K562 (cell line): ENCODE data around the gene TFEB. TPM values are rescaled to one million over a fixed set of nuclear protein-coding genes. Genes with fewer than 3 reads are reported as not detected.

Experiments used
- CC2D1A ChIP-seq: fragments of 450-650 bp; IDR thresholded peaks from 2 replicates; pipeline ENCODE4 v1.6.1; 2017; ENCODE audit warnings: mild to moderate bottlenecking
- CTCF ChIP-seq, 3 experiments: IDR thresholded peaks in 2 of 3; conservative IDR thresholded peaks in 1 of 3; 2 replicates each; pipeline ENCODE4 v1.5.1; 2011 to 2012; ENCODE audit warnings: low read length in 3 of 3, mild to moderate bottlenecking in 3 of 3, control low read depth in 2 of 3, improper control_type of control experiment in 1 of 3, inconsistent platforms in 1 of 3, low read depth in 1 of 3, mixed read lengths in 1 of 3, moderate library complexity in 1 of 3; ENCODE audit not compliant: insufficient read depth in 2 of 3
- DEAF1 ChIP-seq: fragments of 450-650 bp; formaldehyde crosslinking; IDR thresholded peaks from 2 replicates; pipeline ENCODE4 v1.4.0; 2020; ENCODE audit warnings: mild to moderate bottlenecking, moderate library complexity
- HCFC1 ChIP-seq: IDR thresholded peaks from 2 replicates; pipeline ENCODE4 v1.6.1; 2012; ENCODE audit warnings: low read depth, low read length, improper control_type of control experiment
- MYNN ChIP-seq, 2 experiments: sonication (generic); formaldehyde crosslinking in 1 of 2; IDR thresholded peaks; 2 replicates each; pipeline versions ENCODE4 v1.5.0 to v1.6.1; 2016 to 2020; ENCODE audit warnings: antibody characterized with exemption in 1 of 2, missing genetic modification reagents in 1 of 2
- PHF21A ChIP-seq: fragments of 450-650 bp; IDR thresholded peaks from 2 replicates; pipeline ENCODE4 v1.6.1; 2017; ENCODE audit warnings: low read depth, borderline replicate concordance
- RBM39 ChIP-seq: fragments of 200-400 bp; formaldehyde crosslinking; optimal IDR thresholded peaks from 2 replicates; pipeline ENCODE3; 2018; ENCODE audit warnings: low read depth, low read length
- REST ChIP-seq, 2 experiments: fragments of 450-650 bp; formaldehyde crosslinking in 1 of 2; IDR thresholded peaks; 2 replicates each; pipeline versions ENCODE4 v1.4.0 to v1.6.1; 2014 to 2020; ENCODE audit warnings: mild to moderate bottlenecking in 2 of 2, borderline replicate concordance in 1 of 2, low read depth in 1 of 2
- STAG1 ChIP-seq: sonication (generic); formaldehyde crosslinking; IDR thresholded peaks from 2 replicates; pipeline ENCODE4 v1.5.0; 2020; ENCODE audit warnings: missing genetic modification reagents, borderline replicate concordance
- TFAP4 ChIP-seq: sonication (generic); formaldehyde crosslinking; IDR thresholded peaks from 2 replicates; pipeline ENCODE4 v1.8.0; 2022; ENCODE audit warnings: missing genetic modification reagents, mild to moderate bottlenecking, moderate library complexity, borderline replicate concordance
- ZNF384 ChIP-seq: IDR thresholded peaks from 2 replicates; pipeline ENCODE4 v1.6.1; 2012; ENCODE audit warnings: low read depth, low read length, improper control_type of control experiment
- ZNF740 ChIP-seq, 3 experiments: fragments of 200-800 bp in 1 of 3; sonication (Bioruptor generic) in 1 of 3; sonication (generic) in 1 of 3; formaldehyde crosslinking in 1 of 3; IDR thresholded peaks; 2 replicates each; pipeline versions ENCODE4 v1.6.1 to v1.8.0; 2016 to 2022; ENCODE audit warnings: mild to moderate bottlenecking in 2 of 3, missing compliant biosample characterization in 2 of 3, missing genetic modification characterization in 2 of 3, missing genetic modification reagents in 1 of 3
- polyA plus RNA-seq, 8 experiments: library from polyadenylated mRNA; depleted of rRNA in 4 of 8; stranded (reverse) in 5 of 8; unstranded in 3 of 8; fragments of >200 nt; fragmentation: Nextera tagmentation in 2 of 8; fragmentation: Illumina TruSeq in 1 of 8; extraction: Ambion mirVana in 2 of 8; extraction: Trizol in 1 of 8; gene quantifications; 2 replicates each; pipeline versions ENCODE4 v1.2.1 to v1.2.3, GENCODE V29; 2011 to 2014; ENCODE audit warnings: inconsistent platforms in 1 of 8, missing spikeins in 1 of 8
- total RNA-seq, 7 experiments: library from RNA; depleted of rRNA in 6 of 7; stranded (reverse); fragments of >200 nt in 6 of 7; fragmentation: Illumina TruSeq in 2 of 7; extraction: Trizol in 2 of 7; gene quantifications; 2 replicates each; pipeline versions ENCODE4 v1.2.1 to v1.2.3, GENCODE V29; 2011 to 2021; ENCODE audit warnings: low replicate concordance in 1 of 7

TFEB gene
- total and polyA plus RNA-seq, 9 of the 15 experiments (the other 6 are each of a cell fraction or from before 2014, with no cell fraction given): 0.04 to 4.7 (median 2.0) TPM

GRCh38 chr6:41682056-41682477 is 53.3 kb downstream of the TFEB start (continued):
- peak; percentile 58; the same call in 1 of the 2 replicates for TF ChIP-seq MYNN (IDR thresholded peaks at IDR 0.05)
- no peak for TF ChIP-seq MYNN (CRISPR knock-in tag; IDR thresholded peaks at IDR 0.05)
- peak; percentile 61; the same call in 1 of the 2 replicates for TF ChIP-seq ZNF740 (CRISPR knock-in tag; IDR thresholded peaks at IDR 0.05)
- TF ChIP-seq ZNF740 (tag; IDR thresholded peaks at IDR 0.05): peak in 1 of 2 experiments; percentile 40; a peak in 1 of 4 replicates
- TF ChIP-seq STAG1 (CRISPR knock-in tag): peak; percentile 93; the same call in 1 of the 2 replicates
- peak; percentile 60; the same call in 1 of the 2 replicates for TF ChIP-seq TFAP4 (CRISPR knock-in tag)
- peak; percentile 89 for TF ChIP-seq REST (IDR thresholded peaks at IDR 0.05; ENCODE audit: borderline replicate concordance)
- no peak for TF ChIP-seq REST (CRISPR knock-in tag; IDR thresholded peaks at IDR 0.05; ENCODE audit: low read depth)
- peak; percentile 82 for TF ChIP-seq CC2D1A
- peak; percentile 75 for TF ChIP-seq RBM39
- peak; percentile 84 for TF ChIP-seq PHF21A
- TF ChIP-seq DEAF1 (CRISPR knock-in tag): peak; percentile 76
- peak; percentile 28; the same call in 1 of the 2 replicates for TF ChIP-seq HCFC1
- peak; percentile 96 to 98 (median 96) for TF ChIP-seq CTCF (IDR thresholded peaks at IDR 0.05 in 2 of 3, conservative IDR thresholded peaks at IDR 0.05 in 1 of 3; ENCODE audit: insufficient read depth in 2 of 3, low read depth in 1 of 3, low read length in 3 of 3)
- peak; percentile 16; the same call in 1 of the 2 replicates for TF ChIP-seq ZNF384
